A549 treated with RU486 at 1 μM for 4 hours (cell line): ENCODE data around the gene TFAP2A. TPM values are rescaled to one million over a fixed set of nuclear protein-coding genes. Genes with fewer than 3 reads are reported as not detected.

Source experiments
- total RNA-seq: library from RNA; stranded (reverse); fragments of 200-300 nt; extraction: Qiagen RNA extraction; gene quantifications from 5 replicates; pipeline ENCODE4 v1.2.3, GENCODE V29; 2022; ENCODE audit warnings: low read depth

TFAP2A gene
- total RNA-seq: 14.4 to 18.4 TPM (median 17.4 TPM) in 5 replicates

GRCh38 chr6:10414756-10415616 lies at the start of gene TFAP2A:
Gene TFAP2A, minus strand, starts transcription at chr6:10415074. Its CDS starts 83 bp downstream, at chr6:10414991.

Other genes with a start within 250 kb of the TFAP2A start
- 5.8 to 9.3 TPM (median 7.0 TPM) in 5 replicates for gene GCNT2, start 106.3 kb upstream of the TFAP2A start, total RNA-seq